ENCODE results near the gene STK36. TPM values are rescaled to one million over a fixed set of nuclear protein-coding genes. Genes with fewer than 3 reads are reported as not detected.

STK36 gene
- total RNA-seq, 1 experiment from 2014 or later: 38.7 TPM

DNA sequence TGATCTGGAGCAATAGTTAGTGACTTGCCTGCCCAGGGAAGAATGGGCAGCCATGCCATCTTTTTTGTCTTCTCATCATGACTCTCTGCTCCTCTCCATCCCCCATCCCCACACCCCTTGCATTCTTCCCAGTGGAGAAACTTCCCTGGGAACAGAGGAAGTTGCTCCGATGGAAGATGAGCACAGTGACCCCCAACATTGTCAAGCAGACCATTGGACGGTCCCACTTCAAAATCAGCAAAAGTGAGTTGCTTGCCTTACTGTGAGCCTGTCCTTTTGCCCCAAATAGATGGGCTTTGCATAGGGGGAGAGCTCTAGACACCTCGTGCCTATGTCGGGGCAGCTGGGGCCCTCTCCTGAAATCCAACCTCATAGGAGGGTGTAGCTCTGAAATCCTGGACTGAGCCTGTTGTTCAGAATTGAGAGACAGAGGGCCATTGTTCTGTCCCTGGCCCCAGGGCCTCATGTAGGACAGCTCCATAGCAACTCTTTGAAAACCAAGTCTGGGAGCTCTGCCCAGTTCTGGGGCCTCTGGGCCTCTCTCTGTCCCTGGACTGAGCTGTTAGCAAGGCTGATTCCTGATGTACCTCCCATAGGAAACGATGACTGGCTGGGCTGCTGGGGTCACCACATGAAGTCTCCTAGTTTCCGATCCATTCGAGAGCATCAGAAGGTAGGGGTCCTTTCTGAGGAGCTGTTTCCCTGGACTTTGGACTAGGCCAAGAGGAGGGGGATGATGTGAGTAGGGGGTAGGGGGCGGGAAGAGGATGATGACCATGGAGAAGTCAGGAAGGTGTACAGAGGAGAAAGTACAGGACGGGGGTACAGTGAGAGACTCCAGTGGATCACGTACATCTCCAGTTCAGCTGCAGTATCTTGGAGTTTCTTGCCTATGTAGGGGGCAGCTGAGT is 73.9 kb downstream of the STK36 start:
- Histone ChIP-seq H4K5ac (ENCODE audit: insufficient read length, low read depth, low read length) (no peak overlapping the region), H2BK15ac (ENCODE audit: low read depth, low read length) (no peak overlapping the region), H3K79me1 (ENCODE audit: insufficient read depth, low read depth, low read length, poor library complexity, severe bottlenecking) (no peaks in the 10 kb centered on the region), H3K56ac (ENCODE audit: insufficient read length, low read depth, low read length) (no peak overlapping the region), H2AK5ac (ENCODE audit: insufficient read length, low read length) (no peak overlapping the region), H4K20me1 (ENCODE audit: control insufficient read depth, insufficient read depth, insufficient read length) (no peaks in the 10 kb centered on the region), H2BK120ac (ENCODE audit: low read depth, low read length, poor library complexity, severe bottlenecking) (no peak overlapping the region), H3K4me2 (ENCODE audit: insufficient read depth, insufficient read length, low read length) (no peak overlapping the region), H3K9ac (ENCODE audit: extremely low read depth, insufficient read length, low read length) (no peak overlapping the region), H3K9me3 (ENCODE audit: control insufficient read depth, low read depth, low read length) (no peaks in the 10 kb centered on the region), H3T11ph (ENCODE audit: low read length) (no peak overlapping the region), H3K4ac (ENCODE audit: low read depth, low read length) (no peak overlapping the region), H2AFZ (ENCODE audit: low read length) (no peak overlapping the region), H4K91ac (ENCODE audit: insufficient read length, low read depth, low read length) (no peak overlapping the region), H3K4me1 (ENCODE audit: insufficient read depth, low read length) (no peaks in the 10 kb centered on the region), H3K14ac (ENCODE audit: insufficient read depth, low read length) (no peak overlapping the region), H3K79me2 (ENCODE audit: insufficient read depth, low read length) (no peaks in the 10 kb centered on the region), H2BK5ac (ENCODE audit: insufficient read length, low read length) (no peak overlapping the region), H3K23ac (ENCODE audit: insufficient read length, low read depth, low read length) (no peak overlapping the region), H2BK12ac (ENCODE audit: insufficient read length, low read depth, low read length) (no peak overlapping the region), H4K8ac (replicated peaks; ENCODE audit: insufficient read length, low read depth, low read length) (no peak overlapping the region), H3K27ac (ENCODE audit: insufficient read length, low read depth, low read length) (no peak overlapping the region), H3K23me2 (ENCODE audit: insufficient read length, low read depth, low read length, poor library complexity, severe bottlenecking) (no peaks in the 10 kb centered on the region), H3K27me3 (ENCODE audit: insufficient read depth, low read length) (no peaks in the 10 kb centered on the region), H2BK20ac (ENCODE audit: low read depth, low read length, poor library complexity, severe bottlenecking) (no peak overlapping the region), H3K18ac (ENCODE audit: insufficient read length, low read depth, low read length) (no peak overlapping the region)
- peak overlapping the region in 2 of 3 experiments; percentile 0 to 82; a peak in 3 of 7 replicates for H3K27ac Mint-ChIP-seq
- whole genome bisulfite sequencing (ENCODE audit: extremely low coverage, insufficient read length, low lambda C conversion rate): no CpG with 5 or more reads among the region's 10 CpGs
- no peak overlapping the region for H3K4me3 Mint-ChIP-seq
- TF ChIP-seq, protein P1, sequence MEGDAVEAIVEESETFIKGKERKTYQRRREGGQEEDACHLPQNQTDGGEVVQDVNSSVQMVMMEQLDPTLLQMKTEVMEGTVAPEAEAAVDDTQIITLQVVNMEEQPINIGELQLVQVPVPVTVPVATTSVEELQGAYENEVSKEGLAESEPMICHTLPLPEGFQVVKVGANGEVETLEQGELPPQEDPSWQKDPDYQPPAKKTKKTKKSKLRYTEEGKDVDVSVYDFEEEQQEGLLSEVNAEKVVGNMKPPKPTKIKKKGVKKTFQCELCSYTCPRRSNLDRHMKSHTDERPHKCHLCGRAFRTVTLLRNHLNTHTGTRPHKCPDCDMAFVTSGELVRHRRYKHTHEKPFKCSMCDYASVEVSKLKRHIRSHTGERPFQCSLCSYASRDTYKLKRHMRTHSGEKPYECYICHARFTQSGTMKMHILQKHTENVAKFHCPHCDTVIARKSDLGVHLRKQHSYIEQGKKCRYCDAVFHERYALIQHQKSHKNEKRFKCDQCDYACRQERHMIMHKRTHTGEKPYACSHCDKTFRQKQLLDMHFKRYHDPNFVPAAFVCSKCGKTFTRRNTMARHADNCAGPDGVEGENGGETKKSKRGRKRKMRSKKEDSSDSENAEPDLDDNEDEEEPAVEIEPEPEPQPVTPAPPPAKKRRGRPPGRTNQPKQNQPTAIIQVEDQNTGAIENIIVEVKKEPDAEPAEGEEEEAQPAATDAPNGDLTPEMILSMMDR (conservative IDR thresholded peaks at IDR 0.05): no peak
- H3K36me3 Mint-ChIP-seq (ENCODE audit: insufficient read depth in 1 of 3, low read depth in 3 of 3): peaks cover 50 to 88% (median 71%) of the 10 kb centered on the region in 3 experiments
- no peaks in the 10 kb centered on the region for H3K9me3 Mint-ChIP-seq
- no peak for DNase-seq
- H3K4me1 Mint-ChIP-seq: no peaks in the 10 kb centered on the region
- H3K27me3 Mint-ChIP-seq (ENCODE audit: low read depth): no peaks in the 10 kb centered on the region

Measured in H9 (cell line).